Activated T-helper 1 cell treated with anti-CD3 and anti-CD28 coated beads, Interleukin-12 subunit alpha, Interleukin-12 subunit beta, Interleukin-2, Interleukin-4 antibody, amounts not matched to agents 30 ng/mL and 10 ng/mL and 1 ng/mL, durations not matched to agents 14 hours and 24 hours and 36 hours (primary cell): ENCODE results near the gene PTPN18. TPM values are rescaled to one million over a fixed set of nuclear protein-coding genes. Genes with fewer than 3 reads are reported as not detected.
"Not testable (repeated sequence)": the region's sequence is repeated elsewhere in the genome, so short reads cannot be mapped to it uniquely, and the experiment has no call there.

ENCODE experiments used
- DNase-seq: peaks from one replicate; pipeline ENCODE4 v3.0.0; 2021; ENCODE audit warnings: low spot score
- H3K27ac Mint-ChIP-seq: one replicate; pipeline ENCODE4 v1.8.0; 2021; ENCODE audit warnings: mild to moderate bottlenecking, mixed read lengths
- H3K27me3 Mint-ChIP-seq: one replicate; pipeline ENCODE4 v1.8.0; 2022; ENCODE audit warnings: mild to moderate bottlenecking, moderate library complexity, mixed read lengths; ENCODE audit not compliant: insufficient read depth
- H3K36me3 Mint-ChIP-seq: one replicate; pipeline ENCODE4 v1.8.0; 2021; ENCODE audit warnings: low read depth, mixed read lengths
- H3K4me1 Mint-ChIP-seq: one replicate; pipeline ENCODE4 v1.8.0; 2021; ENCODE audit warnings: low read depth, mixed read lengths
- H3K4me3 Mint-ChIP-seq: one replicate; pipeline ENCODE4 v1.8.0; 2021; ENCODE audit warnings: mild to moderate bottlenecking, moderate library complexity, mixed read lengths
- H3K9me3 Mint-ChIP-seq: one replicate; pipeline ENCODE4 v1.8.0; 2021; ENCODE audit warnings: mixed read lengths
- intact Hi-C: fragments of 100-400 bp; cut with micrococcal nuclease; formaldehyde crosslinking; loops from one replicate; pipeline ENCODE4 v1.15.1; 2024
- total RNA-seq: library from RNA; stranded (reverse); gene quantifications from 2 replicates; pipeline ENCODE4 v1.2.3, GENCODE V29; 2022

Gene PTPN18
- total RNA-seq, 1 donor from 2014 or later = 68.9 TPM

DNA sequence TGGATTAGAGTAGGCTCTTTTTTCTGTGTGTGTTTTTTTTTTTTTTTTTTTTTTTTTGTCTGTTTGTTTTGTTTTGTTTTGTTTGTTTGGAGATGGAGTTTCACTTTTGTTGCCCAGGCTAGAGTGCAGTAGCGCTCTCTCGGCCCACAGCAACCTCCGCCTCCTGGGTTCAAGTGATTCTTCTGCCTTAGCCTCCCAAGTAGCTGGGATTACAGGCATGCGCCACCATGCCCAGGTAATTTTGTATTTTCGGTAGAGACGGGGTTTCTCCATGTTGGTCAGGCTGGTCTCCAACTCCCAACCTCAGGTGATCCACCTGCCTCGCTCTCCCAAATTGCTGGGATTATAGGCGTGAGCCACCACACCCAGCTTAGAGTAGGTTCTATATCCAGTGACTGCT is 22.6 kb upstream of the PTPN18 start:
- intact Hi-C loops = loop anchor here (2.0 kb wide), 1 partner anchor 456 kb away; no protein-coding TSS in a partner anchor
- not testable (repeated sequence) for DNase-seq, H3K36me3 Mint-ChIP-seq, H3K9me3 Mint-ChIP-seq, H3K27ac Mint-ChIP-seq, H3K4me3 Mint-ChIP-seq, H3K4me1 Mint-ChIP-seq
- peaks cover 25% of the 10 kb centered on the region for H3K27me3 Mint-ChIP-seq

DNA sequence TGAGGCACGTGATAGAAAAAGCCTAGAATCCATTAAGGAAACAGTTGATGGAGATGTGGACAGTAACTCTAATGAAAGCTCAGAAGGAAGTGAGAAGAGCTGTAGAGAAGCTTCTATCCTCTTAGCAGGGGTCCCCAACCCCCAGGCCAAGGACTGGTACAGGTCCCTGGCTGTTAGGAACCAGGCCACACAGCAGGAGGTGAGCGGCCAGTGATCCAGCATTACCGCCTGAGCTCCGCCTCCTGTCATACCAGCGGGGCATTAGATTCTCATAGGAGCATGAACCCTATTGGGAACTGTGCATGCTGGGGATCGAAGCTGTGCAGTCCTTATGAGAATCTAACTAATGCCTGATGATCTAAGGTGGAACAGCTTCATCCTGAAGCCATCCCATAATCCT is 21.8 kb upstream of the PTPN18 start:
- Mint-ChIP-seq H3K27me3 (peaks cover 19% of the 10 kb centered on the region), H3K4me1 (peaks cover 5% of the 10 kb centered on the region), H3K9me3 (no peaks in the 10 kb centered on the region), H3K4me3 (no peak overlapping the region), H3K27ac (no peak overlapping the region), H3K36me3 (peaks cover 6% of the 10 kb centered on the region)
- DNase-seq = no peak
- intact Hi-C loops = no loop called here

DNA sequence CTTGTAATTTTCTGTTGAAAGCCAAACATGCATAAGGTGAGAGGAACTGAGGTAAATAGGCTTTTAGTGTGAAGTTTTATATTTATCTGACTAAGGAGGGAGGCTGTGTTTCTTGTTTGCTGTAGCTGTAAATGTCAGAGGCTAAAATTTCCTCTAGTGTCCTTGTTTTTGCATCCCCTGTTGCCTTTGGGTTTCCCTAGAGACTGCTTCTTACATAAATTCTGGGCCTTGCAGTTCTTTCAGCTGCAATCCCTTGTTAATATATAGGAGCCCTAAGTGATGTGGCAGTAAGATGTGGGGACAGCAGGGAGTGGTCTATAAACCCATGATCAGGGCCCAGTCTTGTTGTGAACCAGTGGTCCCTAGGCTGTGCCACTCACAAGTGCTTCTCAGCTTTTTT is 20.6 kb upstream of the PTPN18 start:
- intact Hi-C loops = no loop called here
- H3K9me3 Mint-ChIP-seq = no peaks in the 10 kb centered on the region
- H3K4me1 Mint-ChIP-seq = peaks cover 8% of the 10 kb centered on the region
- H3K36me3 Mint-ChIP-seq = peaks cover 14% of the 10 kb centered on the region
- no peak overlapping the region for H3K4me3 Mint-ChIP-seq
- no peak for DNase-seq
- H3K27ac Mint-ChIP-seq = no peak overlapping the region
- peaks cover 16% of the 10 kb centered on the region for H3K27me3 Mint-ChIP-seq

DNA sequence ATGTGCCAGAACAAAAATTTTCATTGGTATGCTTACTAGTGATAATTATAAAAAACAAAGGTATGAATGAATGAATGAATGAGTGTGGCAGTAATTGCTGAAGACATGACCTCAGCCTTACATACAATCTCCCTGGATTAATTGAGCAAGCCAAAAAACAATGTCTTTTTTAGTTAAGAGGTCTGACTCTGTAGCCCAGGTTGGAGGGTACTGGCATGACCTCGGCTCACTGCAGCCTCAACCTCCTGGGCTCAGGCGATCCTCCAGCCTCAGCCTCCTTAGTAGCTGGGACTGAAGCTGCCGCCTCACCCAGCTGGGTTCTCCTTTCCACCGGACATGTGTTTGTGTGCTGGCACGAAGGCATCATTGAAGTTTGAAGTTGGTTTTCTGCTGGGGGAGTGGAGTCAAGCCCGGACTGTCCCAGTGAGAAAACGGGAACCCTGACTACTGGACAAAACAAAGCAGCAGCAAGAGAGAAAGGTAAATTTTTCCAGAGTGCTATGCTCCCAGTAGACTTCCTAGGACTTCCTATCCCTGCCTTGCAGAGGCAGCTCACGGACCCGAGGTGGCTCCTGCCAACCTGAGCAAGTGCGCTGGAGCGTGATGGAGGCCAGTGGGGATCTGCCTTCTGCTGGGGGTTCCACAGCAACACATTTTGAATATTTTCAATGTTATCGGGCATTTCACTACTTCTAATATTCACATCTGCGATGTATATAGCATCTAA is 19.5 kb upstream of the PTPN18 start:
- Mint-ChIP-seq H3K9me3 (no peaks in the 10 kb centered on the region), H3K27me3 (peaks cover 10% of the 10 kb centered on the region), H3K36me3 (peaks cover 18% of the 10 kb centered on the region), H3K27ac (no peak overlapping the region), H3K4me1 (peaks cover 17% of the 10 kb centered on the region), H3K4me3 (no peak overlapping the region)
- intact Hi-C loops = no loop called here
- no peak for DNase-seq

DNA sequence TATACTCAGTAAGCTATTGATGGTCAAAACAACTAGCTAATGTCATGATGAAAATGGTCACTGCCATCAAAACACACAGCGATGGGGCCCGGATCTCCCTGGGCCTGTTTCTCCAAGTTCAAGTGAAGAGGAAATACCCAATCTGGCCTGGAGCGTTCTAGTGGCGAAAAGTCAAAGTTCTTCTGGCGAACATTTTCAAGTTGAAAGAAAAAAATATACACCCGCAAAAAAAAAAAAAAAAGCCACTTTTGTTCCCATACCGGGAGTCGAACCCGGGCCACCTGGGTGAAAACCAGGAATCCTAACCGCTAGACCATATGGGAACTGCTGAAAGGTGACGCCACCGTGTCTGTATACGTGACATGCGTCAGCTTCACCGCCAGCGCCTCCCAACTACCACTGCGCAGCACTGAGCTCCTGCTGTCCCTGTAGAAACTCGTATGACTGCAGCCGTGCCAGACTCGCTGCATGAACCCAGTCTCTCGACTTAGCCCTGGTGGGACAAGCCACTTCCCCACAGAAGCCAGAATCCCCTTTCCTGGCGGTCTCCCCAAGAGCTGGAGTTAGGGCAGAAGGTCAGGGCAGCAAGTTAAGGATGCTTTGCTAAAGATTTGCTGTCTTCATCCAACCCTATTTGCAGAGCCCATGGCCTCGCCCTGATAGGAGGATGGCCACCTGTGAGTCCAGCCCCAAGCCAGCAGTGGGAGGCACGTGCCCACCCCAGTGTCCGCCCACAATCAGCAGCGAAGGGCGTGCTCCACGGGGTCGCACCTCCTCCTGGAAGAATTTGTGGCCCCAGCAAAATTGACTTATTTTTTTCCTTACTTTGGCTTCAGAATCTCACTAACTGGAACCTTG is 18.8 kb upstream of the PTPN18 start:
- peak; percentile 32 for DNase-seq
- peaks cover 7% of the 10 kb centered on the region for H3K27me3 Mint-ChIP-seq
- no peak overlapping the region for H3K4me3 Mint-ChIP-seq
- no peaks in the 10 kb centered on the region for H3K9me3 Mint-ChIP-seq
- intact Hi-C loops = no loop called here
- peaks cover 25% of the 10 kb centered on the region for H3K4me1 Mint-ChIP-seq
- peak overlapping the region; percentile 71 for H3K27ac Mint-ChIP-seq
- H3K36me3 Mint-ChIP-seq = peaks cover 20% of the 10 kb centered on the region

DNA sequence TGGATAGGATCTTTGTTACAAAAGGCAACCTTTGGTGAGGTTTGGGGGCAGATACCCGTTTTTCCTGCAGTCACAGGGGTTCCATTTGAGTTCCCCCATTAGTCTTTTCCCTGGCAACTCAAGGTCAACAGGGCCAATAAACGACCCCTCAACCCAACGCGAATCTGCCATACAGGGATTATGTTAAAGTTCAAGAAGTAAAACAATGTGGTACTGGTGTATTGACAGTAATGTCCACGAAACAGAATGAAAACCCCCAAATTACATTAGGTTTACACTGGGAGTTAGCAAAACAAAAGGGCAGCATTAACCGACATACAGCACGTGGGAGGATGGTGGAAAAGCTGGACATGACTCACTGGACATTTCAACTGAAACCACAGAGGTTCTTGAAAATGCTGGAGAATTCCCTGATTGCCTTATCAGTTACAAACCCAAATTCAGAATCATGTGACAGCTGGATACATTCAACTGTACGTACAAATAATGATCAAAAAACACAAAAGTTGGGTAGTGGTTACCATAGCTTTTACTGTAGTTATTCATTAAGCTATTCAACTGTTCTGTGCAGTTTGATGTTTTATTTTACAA is 18.0 kb upstream of the PTPN18 start:
- no peaks in the 10 kb centered on the region for H3K9me3 Mint-ChIP-seq
- intact Hi-C loops = no loop called here
- no peak overlapping the region for H3K4me3 Mint-ChIP-seq
- no peak for DNase-seq
- H3K4me1 Mint-ChIP-seq = peaks cover 21% of the 10 kb centered on the region
- H3K36me3 Mint-ChIP-seq = peaks cover 22% of the 10 kb centered on the region
- H3K27me3 Mint-ChIP-seq = peaks cover 4% of the 10 kb centered on the region
- no peak overlapping the region for H3K27ac Mint-ChIP-seq

DNA sequence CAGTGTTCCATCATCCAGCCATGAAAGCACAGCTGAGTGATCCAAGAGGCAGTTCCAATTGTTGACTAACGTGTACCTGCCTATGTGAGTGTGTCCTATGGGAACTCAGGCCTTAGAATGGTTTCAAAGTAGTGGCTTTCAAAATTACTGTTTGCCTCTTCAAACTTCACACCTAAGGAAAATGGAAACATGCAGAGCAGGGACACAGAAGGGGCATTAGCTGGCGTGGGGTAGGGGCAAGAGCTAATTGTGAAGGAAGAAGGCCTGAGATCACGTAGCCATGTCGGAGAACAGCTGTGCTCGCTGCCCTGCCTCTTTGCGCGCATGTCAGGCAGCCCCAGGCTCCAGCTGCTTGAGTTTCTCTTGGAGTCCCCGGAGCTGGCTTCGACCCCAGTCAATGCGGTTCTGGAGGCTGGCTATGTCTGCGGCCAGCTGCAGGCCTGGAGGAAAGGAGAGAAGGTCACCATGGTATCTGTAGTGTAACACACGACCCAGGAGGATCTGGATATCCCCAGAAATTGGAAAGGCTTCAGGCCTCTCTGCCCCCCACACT is 17.0 kb upstream of the PTPN18 start:
- Mint-ChIP-seq H3K4me3 (no peak overlapping the region), H3K9me3 (no peaks in the 10 kb centered on the region), H3K27ac (no peak overlapping the region), H3K4me1 (peaks cover 21% of the 10 kb centered on the region), H3K27me3 (peaks cover 4% of the 10 kb centered on the region), H3K36me3 (peaks cover 22% of the 10 kb centered on the region)
- intact Hi-C loops = no loop called here
- DNase-seq = no peak

DNA sequence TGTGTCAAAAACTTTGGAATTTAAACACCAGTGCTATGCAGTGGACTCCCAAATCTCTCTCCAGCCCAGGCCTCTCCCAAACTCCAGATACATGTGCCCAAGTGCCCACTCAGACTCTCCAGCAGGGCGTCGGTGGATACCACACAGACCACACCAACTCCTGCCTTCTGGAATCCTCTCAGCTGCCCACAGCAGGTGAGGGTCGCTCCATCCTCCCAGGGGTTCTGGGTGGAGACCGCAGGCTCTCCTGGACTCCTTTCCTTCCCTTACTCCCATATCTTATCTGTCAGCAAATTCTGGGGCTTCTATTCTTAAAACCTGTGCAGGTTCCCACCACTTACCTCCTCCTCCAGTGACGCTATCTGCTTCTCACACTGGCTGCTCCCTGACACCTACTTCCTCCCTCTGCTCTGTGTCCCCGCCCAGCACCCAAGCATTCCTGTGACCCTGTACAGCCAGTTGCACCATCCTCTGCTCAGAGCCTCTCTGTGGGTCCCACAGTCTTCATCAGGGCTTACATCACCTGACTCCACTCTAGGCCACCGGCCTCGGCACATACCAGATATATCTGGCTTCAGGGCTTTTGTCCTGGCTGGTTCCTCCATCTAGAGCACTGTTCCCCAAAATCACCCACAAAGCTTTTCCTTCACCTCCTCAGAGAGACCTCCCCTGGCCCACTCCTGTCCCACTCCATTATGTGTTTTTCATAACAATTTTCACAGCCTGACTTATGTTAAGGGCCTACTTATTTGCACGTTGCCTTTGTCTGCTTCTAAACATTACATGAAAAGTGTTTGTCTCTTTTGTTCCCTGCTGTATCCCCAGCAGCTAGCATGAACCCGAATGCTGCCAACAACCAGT is 15.7 kb upstream of the PTPN18 start:
- intact Hi-C loops = loop anchor here (5.0 to 10.0 kb wide), 2 partner anchors 632 to 1345 kb away; no protein-coding TSS in a partner anchor
- H3K36me3 Mint-ChIP-seq = peaks cover 27% of the 10 kb centered on the region
- peak overlapping the region; percentile 40 for H3K4me3 Mint-ChIP-seq
- H3K4me1 Mint-ChIP-seq = peaks cover 21% of the 10 kb centered on the region
- no peak overlapping the region for H3K27ac Mint-ChIP-seq
- no peak for DNase-seq
- H3K27me3 Mint-ChIP-seq = no peaks in the 10 kb centered on the region
- H3K9me3 Mint-ChIP-seq = no peaks in the 10 kb centered on the region

DNA sequence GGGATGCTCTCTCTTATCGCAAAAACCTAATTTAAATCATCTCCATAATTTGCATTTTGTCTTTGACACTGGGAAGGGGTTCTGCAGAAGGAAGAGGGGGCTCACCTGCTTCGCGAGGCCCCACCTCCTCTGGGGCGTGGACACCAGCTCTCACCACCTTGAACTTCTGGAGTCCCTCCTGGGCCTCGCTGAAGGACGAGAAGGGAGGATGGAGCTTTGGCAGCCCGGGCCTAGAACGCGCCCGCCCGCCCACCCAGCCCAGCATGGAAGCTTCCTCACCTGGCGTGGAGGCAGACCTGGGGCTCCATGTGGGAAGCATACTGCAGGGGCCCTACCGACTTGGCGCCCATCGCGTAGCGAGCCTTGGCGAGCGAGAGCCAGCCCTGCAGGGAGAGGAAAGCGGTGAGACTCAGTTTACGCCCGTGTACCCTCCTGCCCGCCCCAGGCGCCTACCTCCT is 14.3 kb upstream of the PTPN18 start:
- intact Hi-C loops = loop anchor here (1.0 to 10.0 kb wide), 10 partner anchors 14 to 1343 kb away; partner anchors contain the start of genes PLEKHB2 and SMPD4
- peaks cover 21% of the 10 kb centered on the region for H3K4me1 Mint-ChIP-seq
- no peaks in the 10 kb centered on the region for H3K27me3 Mint-ChIP-seq
- no peaks in the 10 kb centered on the region for H3K9me3 Mint-ChIP-seq
- peak overlapping the region; percentile 97 for H3K27ac Mint-ChIP-seq
- peak; percentile 22 for DNase-seq
- H3K4me3 Mint-ChIP-seq = peak overlapping the region; percentile 100
- H3K36me3 Mint-ChIP-seq = peaks cover 40% of the 10 kb centered on the region

DNA sequence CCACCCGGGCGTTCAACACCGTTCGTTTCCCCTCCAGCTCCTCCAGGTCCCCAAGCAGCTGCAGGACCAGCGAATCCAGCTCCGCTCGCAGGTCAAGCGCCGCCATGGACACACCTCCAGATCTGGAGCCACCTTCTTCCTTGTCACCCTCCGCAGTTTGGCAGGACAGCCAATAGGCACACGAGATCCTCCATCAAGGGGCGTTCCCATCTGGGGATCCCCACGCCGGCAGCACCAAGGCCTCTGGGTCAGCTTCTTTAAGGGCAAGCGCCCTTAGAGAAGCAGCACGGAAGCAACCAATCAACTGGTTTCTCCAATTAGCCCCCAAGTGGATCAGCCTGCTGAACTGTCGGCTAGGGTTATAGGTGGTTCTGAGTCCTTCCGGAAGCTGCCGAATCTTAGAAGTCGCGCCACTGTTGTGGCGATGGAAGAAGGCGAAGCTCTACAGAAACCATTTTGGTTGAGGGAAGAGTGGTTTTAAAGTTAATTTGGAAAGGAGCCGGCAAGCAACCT is 13.8 kb upstream of the PTPN18 start:
- Mint-ChIP-seq H3K36me3 (peaks cover 45% of the 10 kb centered on the region), H3K4me3 (peak overlapping the region; percentile 100), H3K4me1 (peaks cover 21% of the 10 kb centered on the region), H3K9me3 (no peaks in the 10 kb centered on the region), H3K27me3 (no peaks in the 10 kb centered on the region), H3K27ac (peak overlapping the region; percentile 97)
- intact Hi-C loops = loop anchor here (1.0 to 10.0 kb wide), 10 partner anchors 13 to 1343 kb away; partner anchors contain the start of genes PLEKHB2 and SMPD4
- peak; percentile 89 for DNase-seq

DNA sequence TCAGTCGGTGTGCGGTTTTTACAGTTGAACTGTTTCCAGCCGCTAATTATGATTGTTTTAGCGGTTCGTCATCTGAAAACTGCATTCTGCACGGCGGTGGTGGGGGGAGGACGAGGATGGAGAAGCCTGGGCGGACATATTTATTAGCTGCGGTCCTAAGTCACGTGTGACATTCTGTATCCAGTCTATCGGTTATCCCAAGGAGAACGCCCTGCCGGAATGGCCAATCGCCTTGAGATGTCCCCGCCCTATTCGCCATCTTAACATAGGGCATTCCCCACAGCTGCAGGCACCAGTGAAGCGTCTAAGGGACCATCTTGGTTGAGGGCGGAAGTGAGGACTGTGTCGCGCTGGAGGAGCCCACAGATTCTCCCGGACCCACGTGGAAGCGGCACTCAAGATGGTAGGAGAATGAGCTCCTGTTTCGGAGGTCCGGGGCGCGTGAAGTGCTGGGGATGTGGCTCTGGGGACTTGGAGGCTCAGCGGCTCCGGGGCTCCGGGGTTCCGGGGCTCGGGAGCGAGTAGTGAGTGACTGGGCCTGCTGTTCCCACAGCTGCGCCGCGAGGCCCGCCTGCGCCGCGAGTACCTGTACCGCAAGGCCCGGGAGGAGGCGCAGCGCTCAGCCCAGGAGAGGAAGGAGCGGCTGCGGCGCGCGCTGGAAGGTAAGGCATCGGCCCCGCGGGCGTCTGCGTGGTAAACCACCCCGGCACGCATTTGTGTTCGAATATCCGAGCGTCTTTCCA is 13.2 kb upstream of the PTPN18 start, which contains the start of gene IMP4:
Gene IMP4 (plus strand): TSS at position 365 of the 743 bp plus-strand sequence. CDS start 36 bp downstream, at position 401.
- H3K4me3 Mint-ChIP-seq = peak within 1 kb of the TSS; percentile 100
- peak within 1 kb of the TSS; percentile 97 for H3K27ac Mint-ChIP-seq
- no peaks in the 10 kb centered on the region for H3K27me3 Mint-ChIP-seq
- DNase-seq = peak; percentile 95
- peaks cover 21% of the 10 kb centered on the region for H3K4me1 Mint-ChIP-seq
- H3K36me3 Mint-ChIP-seq = peaks cover 49% of the 10 kb centered on the region
- no peaks in the 10 kb centered on the region for H3K9me3 Mint-ChIP-seq
- intact Hi-C loops = loop anchor here (1.0 to 10.0 kb wide), 10 partner anchors 13 to 1342 kb away; partner anchors contain the start of genes PLEKHB2 and SMPD4
